Pancreas (tissue), 10 donors: Measurements from ENCODE around the gene PRLHR. TPM values are rescaled to one million over a fixed set of nuclear protein-coding genes. Genes with fewer than 3 reads are reported as not detected.
A peak's percentile ranks its signal among the peaks of the same experiment; 100 is the strongest.

Source experiments
- ATAC-seq, 4 donors: fragments of 200-7000 bp; cut with Tn5 transposase; one replicate each; pipeline versions ENCODE4 v1.8.0 to v1.9.1; 2020; ENCODE audit warnings: mild to moderate bottlenecking in 4 of 4, moderate library complexity in 4 of 4
- DNase-seq, 6 donors: peaks; one replicate each; pipeline ENCODE4 v3.0.0-alpha.2; 2020
- FAIRE-seq: peaks from 2 replicates; lab custom pipeline; 2012; peaks lifted over from hg19 to GRCh38; lab: Jason Lieb, UNC
- H3K27ac ChIP-seq, 4 donors: fragments of 200-600 bp; sonication (generic); 1 replicate in 3 of 4; 2 replicates in 1 of 4; pipeline versions ENCODE4 v1.5.0 to v1.8.0; 2020
- H3K27me3 ChIP-seq, 4 donors: fragments of 200-600 bp; one replicate each; pipeline ENCODE4 v1.8.0; 2021
- H3K36me3 ChIP-seq, 3 donors: fragments of 200-600 bp; sonication (generic) in 1 of 3; one replicate each; pipeline versions ENCODE4 v1.5.0 to v1.8.0; 2020 to 2021
- H3K4me1 ChIP-seq, 3 donors: fragments of 200-600 bp; one replicate each; pipeline ENCODE4 v1.8.0; 2021
- H3K4me3 ChIP-seq, 4 donors: fragments of 200-600 bp; sonication (generic) in 2 of 4; one replicate each; pipeline versions ENCODE4 v1.5.0 to v1.8.0; 2020 to 2021
- H3K9me3 ChIP-seq, 4 donors: fragments of 200-600 bp; one replicate each; pipeline ENCODE4 v1.8.0; 2021
- WGBS, 2 donors: extraction: QIAGEN DNeasy Blood & Tissue Kit; methylation state at CpG; one replicate each; pipeline ENCODE4 v1.1.7; 2013; 5-methylcytosine and 5-hydroxymethylcytosine counted together
- intact Hi-C, 3 donors: fragments of 100-400 bp; cut with DNase I; formaldehyde crosslinking; loops; one replicate each; pipeline versions ENCODE4 v1.11.1 to v1.14.2; 2022
- polyA plus RNA-seq, 2 donors: library from polyadenylated mRNA; stranded (reverse); fragments of 200-250 nt; gene quantifications; one replicate each; pipeline ENCODE4 v1.2.3, GENCODE V29; 2013
- total RNA-seq, 6 donors: library from RNA; stranded (reverse); fragmentation: NEBNext Ultra II Directional in 4 of 6; extraction: Animal tissue kit (Norgen Biotek cat#: 25700) in 4 of 6; gene quantifications; one replicate each; pipeline versions ENCODE4 v1.2.1 to v1.2.4, GENCODE V29; 2021 to 2023
- TF ChIP-seq, protein P1 (sequence below), 4 donors: fragments of 200-600 bp; sonication (generic) in 3 of 4; IDR thresholded peaks; one replicate each; pipeline versions ENCODE4 v1.5.0 to v1.8.0; 2021; ENCODE audit warnings: antibody characterized with exemption in 4 of 4
- donor health status: healthy with polysubstance abuse.
- donor health status: DM: no; HTN: no; CAD: no; lungs with moderate emphysema.
- donor health status: DM: no; HTN: no; CAD: no.
- donor health status: control.
- donor health status: control.
- donor health status: Bipolar disorder and iron deficiency.
- donor health status: DM: yes; HTN: yes; CAD: no.
- donor health status: DM: no; HTN: no; CAD: no.
- donor health status: DM: no; HTN: no; CAD: no.
- donor health status: DM: yes; HTN: yes; CAD: no.

PRLHR gene
- total and polyA plus RNA-seq, 8 donors: 0.04 to 0.80 (median 0.32) TPM; not detected in 2

DNA sequence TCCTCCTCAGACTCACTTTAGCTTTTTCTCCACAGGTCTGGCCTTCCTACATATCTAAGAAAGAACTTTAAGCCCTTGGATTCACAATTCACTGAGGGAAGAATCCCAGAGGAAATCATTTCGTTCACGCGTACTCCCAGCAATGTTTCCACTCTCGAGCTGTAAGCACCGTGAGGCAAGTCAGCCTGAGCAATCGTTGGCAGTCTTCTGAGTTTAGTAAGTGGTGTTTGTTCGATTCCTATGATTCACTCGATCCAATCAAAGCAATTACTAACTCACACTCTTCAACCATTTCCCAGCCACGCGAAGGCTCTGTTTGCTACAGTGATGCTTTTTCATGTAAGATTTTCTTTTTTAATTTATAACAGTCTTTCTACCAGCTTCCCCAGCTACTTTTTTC lies 10.2 kb upstream of the PRLHR start:
- DNase-seq (no peak), ATAC-seq (no peak), FAIRE-seq (no peak)
- Histone ChIP-seq H3K27ac (no peak overlapping the region), H3K4me3 (no peak overlapping the region), H3K4me1 (no peaks in the 10 kb centered on the region), H3K27me3 (no peaks in the 10 kb centered on the region), H3K9me3 (no peaks in the 10 kb centered on the region), H3K36me3 (no peaks in the 10 kb centered on the region)
- TF ChIP-seq, protein P1, sequence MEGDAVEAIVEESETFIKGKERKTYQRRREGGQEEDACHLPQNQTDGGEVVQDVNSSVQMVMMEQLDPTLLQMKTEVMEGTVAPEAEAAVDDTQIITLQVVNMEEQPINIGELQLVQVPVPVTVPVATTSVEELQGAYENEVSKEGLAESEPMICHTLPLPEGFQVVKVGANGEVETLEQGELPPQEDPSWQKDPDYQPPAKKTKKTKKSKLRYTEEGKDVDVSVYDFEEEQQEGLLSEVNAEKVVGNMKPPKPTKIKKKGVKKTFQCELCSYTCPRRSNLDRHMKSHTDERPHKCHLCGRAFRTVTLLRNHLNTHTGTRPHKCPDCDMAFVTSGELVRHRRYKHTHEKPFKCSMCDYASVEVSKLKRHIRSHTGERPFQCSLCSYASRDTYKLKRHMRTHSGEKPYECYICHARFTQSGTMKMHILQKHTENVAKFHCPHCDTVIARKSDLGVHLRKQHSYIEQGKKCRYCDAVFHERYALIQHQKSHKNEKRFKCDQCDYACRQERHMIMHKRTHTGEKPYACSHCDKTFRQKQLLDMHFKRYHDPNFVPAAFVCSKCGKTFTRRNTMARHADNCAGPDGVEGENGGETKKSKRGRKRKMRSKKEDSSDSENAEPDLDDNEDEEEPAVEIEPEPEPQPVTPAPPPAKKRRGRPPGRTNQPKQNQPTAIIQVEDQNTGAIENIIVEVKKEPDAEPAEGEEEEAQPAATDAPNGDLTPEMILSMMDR (IDR thresholded peaks at IDR 0.05): no peak
- intact Hi-C loops: no loop called here
- WGBS, 2 donors: 85 to 90% methylated on average over 10 of the region's 10 CpGs

DNA sequence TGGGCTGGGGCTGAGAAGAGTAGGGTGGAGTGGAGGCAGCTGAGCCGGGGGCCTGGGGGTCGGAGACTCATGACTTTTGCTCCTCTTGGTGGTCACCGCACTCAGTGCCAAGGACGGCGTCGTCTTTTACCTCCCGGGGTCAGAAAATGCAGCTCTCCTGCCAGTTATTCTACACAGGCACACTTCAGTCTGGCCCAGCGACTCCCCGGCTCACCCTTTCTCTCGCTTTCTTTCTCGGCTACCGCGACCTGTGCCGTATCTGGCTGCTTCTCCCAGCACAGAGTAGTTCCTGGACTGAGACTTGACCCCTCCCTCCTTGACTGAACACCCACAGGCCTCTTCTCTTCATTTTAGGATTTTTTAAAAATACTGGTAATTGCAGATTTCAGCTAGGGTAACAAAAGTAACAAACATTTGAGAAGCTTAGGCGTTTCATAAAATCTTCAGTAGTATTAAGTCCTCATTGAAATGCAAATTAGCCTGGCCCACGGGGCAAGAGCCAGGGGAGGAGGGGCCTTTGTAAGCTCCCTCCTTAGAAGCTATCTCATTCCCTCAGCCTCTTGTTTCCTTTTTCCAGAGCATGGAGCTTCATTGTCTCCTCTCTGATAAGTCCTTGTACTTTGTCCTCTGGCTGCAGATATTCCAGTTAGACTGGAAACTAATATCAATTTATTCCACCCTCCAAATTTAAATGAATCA lies 1.1 kb upstream of the PRLHR start:
- intact Hi-C loops: no loop called here
- ATAC-seq: peak in 2 of 4 donors; percentile 26 to 37
- no peak overlapping the region for H3K4me3 ChIP-seq
- no peak for FAIRE-seq
- 5 to 6% methylated on average over 16 of the region's 16 CpGs for WGBS, 2 donors
- TF ChIP-seq, protein P1 (IDR thresholded peaks at IDR 0.05): no peak
- H3K27ac ChIP-seq: no peak overlapping the region
- no peaks in the 10 kb centered on the region for H3K9me3 ChIP-seq
- peaks cover 6 to 20% (median 6%) of the 10 kb centered on the region in 3 donors for H3K4me1 ChIP-seq
- DNase-seq: peak in 1 of 6 donors; percentile 25
- H3K36me3 ChIP-seq: no peaks in the 10 kb centered on the region
- peaks cover 0 to 13% (median 5%) of the 10 kb centered on the region in 4 donors for H3K27me3 ChIP-seq

DNA sequence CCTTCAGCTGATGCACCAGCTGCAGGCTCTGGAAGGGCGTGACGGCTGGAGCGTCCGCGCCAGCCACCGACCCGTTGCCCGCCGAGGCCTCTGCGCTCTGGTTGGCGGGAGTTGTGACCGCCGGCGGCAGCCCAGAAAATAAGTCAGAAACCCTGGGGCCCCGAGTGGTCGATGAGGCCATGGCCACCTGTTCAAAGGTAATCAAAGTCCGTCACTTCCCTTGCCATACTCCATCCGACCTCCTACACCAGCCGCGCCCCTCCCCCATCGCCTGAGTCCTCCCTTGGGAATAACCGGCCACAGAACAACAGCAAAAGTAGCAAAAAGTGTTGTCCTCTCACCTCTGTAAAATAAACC lies 406 bp downstream of the PRLHR start:
- 12% methylated on average over 22 of the region's 22 CpGs for WGBS, 2 donors
- no peak for DNase-seq
- peaks cover 0 to 13% (median 5%) of the 10 kb centered on the region in 4 donors for H3K27me3 ChIP-seq

DNA sequence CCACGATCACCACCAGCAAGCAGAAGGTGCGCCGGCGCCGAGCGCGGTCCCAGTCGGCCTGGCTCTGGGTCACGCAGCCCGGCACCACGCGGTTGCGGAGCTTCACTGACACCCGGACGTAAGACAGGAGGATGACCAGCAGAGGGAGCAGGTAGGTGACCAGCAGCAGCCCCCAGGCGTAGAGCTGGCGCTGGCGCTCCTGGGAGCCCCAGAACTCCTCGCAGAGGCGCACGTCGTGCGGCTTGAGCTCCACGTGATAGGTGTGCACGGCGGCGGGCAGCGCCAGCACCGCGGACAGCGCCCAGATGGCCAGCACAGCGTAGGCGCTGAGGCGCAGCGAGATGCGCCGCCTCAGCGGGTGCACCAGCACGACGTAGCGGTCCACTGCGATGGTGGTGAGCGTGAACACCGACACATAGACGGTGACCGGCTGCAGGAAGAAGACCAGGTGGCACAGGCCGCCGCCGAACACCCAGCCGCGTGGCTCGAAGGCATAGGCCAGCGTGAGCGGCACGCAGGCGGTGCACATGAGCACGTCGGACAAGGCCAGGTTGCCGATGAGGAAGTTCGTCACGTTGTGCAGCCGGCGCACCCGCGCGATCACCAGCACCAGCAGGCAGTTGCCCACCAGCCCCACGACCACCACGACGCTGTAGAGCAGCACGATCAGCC lies 920 bp downstream of the PRLHR start:
- intact Hi-C loops: no loop called here
- H3K4me1 ChIP-seq: peaks cover 15 to 38% (median 23%) of the 10 kb centered on the region in 3 donors
- H3K27me3 ChIP-seq: peaks cover 0 to 13% (median 5%) of the 10 kb centered on the region in 4 donors
- H3K9me3 ChIP-seq: no peaks in the 10 kb centered on the region
- no peak overlapping the region for H3K27ac ChIP-seq
- peak in 5 of 6 donors; percentile 37 to 78 (median 59) for DNase-seq
- WGBS, 2 donors: 14 to 16% methylated on average over 64 to 70 of the region's 70 CpGs
- no peak for FAIRE-seq
- H3K36me3 ChIP-seq: no peaks in the 10 kb centered on the region
- TF ChIP-seq, protein P1 (IDR thresholded peaks at IDR 0.05): no peak
- ATAC-seq: peak; percentile 27 to 72 (median 48)
- H3K4me3 ChIP-seq: no peak overlapping the region

More for the DNA sequence above, 406 bp downstream of the PRLHR start:
- Histone ChIP-seq H3K36me3 (no peaks in the 10 kb centered on the region), H3K4me3 (no peak overlapping the region), H3K4me1 (peaks cover 15 to 35% (median 18%) of the 10 kb centered on the region in 3 donors), H3K27ac (no peak overlapping the region), H3K9me3 (no peaks in the 10 kb centered on the region)
- intact Hi-C loops: no loop called here
- TF ChIP-seq, protein P1 (IDR thresholded peaks at IDR 0.05): no peak
- ATAC-seq (no peak), FAIRE-seq (no peak)
